DMS79 treated with DMSO at 0.1 percent for 48 hours (cell line): ENCODE measurements around the gene SLC40A1.
"Not testable (repeated sequence)": the region's sequence is repeated elsewhere in the genome, so short reads cannot be mapped to it uniquely, and the experiment has no call there.

Source experiments
- DNase-seq: peaks from one replicate; lab custom pipeline; 2025; lab: John Stamatoyannopoulos, UW

Gene SLC40A1

GRCh38 chr2:189580658-189581353 is at the start of gene SLC40A1:
Gene SLC40A1 (minus strand): TSS chr2:189580786. CDS start chr2:189580460, 326 bp downstream.
- DNase-seq, result peak; percentile 58

GRCh38 chr2:189629531-189630453 is 49.2 kb upstream of the SLC40A1 start:
- no peak for DNase-seq

- DNase-seq, result no peak
Measured at GRCh38 chr2:189628817-189629530, 48.4 kb upstream of the SLC40A1 start.

- no peak for DNase-seq
Measured at GRCh38 chr2:189627789-189628188, 47.2 kb upstream of the SLC40A1 start.

- DNase-seq, result no peak
Measured at GRCh38 chr2:189625636-189626035, 45.0 kb upstream of the SLC40A1 start.

- DNase-seq, result no peak
Measured at GRCh38 chr2:189624648-189625355, 44.2 kb upstream of the SLC40A1 start.

- DNase-seq, result no peak
Measured at GRCh38 chr2:189623049-189623448, 42.5 kb upstream of the SLC40A1 start.

GRCh38 chr2:189621781-189622180 is 41.2 kb upstream of the SLC40A1 start:
- no peak for DNase-seq

GRCh38 chr2:189618197-189618596 is 37.6 kb upstream of the SLC40A1 start:
- DNase-seq, result no peak

GRCh38 chr2:189614585-189614984 is 34.0 kb upstream of the SLC40A1 start:
- no peak for DNase-seq

GRCh38 chr2:189613650-189614420 is 33.2 kb upstream of the SLC40A1 start:
- DNase-seq, result peak; percentile 8

- no peak for DNase-seq
Measured at GRCh38 chr2:189613077-189613636, 32.6 kb upstream of the SLC40A1 start.

- no peak for DNase-seq
Measured at GRCh38 chr2:189610700-189611099, 30.1 kb upstream of the SLC40A1 start.

- DNase-seq, result no peak
Measured at GRCh38 chr2:189609853-189610252, 29.3 kb upstream of the SLC40A1 start.

GRCh38 chr2:189609423-189609816 is 28.8 kb upstream of the SLC40A1 start:
- DNase-seq, result no peak

- no peak for DNase-seq
Measured at GRCh38 chr2:189608795-189609422, 28.3 kb upstream of the SLC40A1 start.

GRCh38 chr2:189608170-189608569 is 27.6 kb upstream of the SLC40A1 start:
- no peak for DNase-seq

- peak; percentile 74 for DNase-seq
Measured at GRCh38 chr2:189602233-189602632, 21.6 kb upstream of the SLC40A1 start.

GRCh38 chr2:189601652-189602051 is 21.1 kb upstream of the SLC40A1 start:
- DNase-seq, result not testable (repeated sequence)

GRCh38 chr2:189601043-189601442 is 20.5 kb upstream of the SLC40A1 start:
- no peak for DNase-seq
